GM23338 (cell line): ENCODE results near the gene UBE2QL1. TPM values are rescaled to one million over a fixed set of nuclear protein-coding genes. Genes with fewer than 3 reads are reported as not detected.

ENCODE experiments used
- ATAC-seq: fragments of 200-7000 bp; cut with Tn5 transposase; 3 replicates; pipeline ENCODE4 v1.9.1; 2020
- DNase-seq: peaks from one replicate; pipeline ENCODE4 v3.0.0-alpha.2; 2015; ENCODE audit warnings: low spot score
- H2AFZ ChIP-seq: fragments of 200-600 bp; sonication (generic); 2 replicates; pipeline ENCODE4 v1.8.0; 2016; ENCODE audit warnings: antibody characterized with exemption, mild to moderate bottlenecking, moderate library complexity
- H3F3A ChIP-seq: fragments of 200-600 bp; sonication (generic); replicated peaks from 2 replicates; pipeline ENCODE4 v1.8.0; 2017; ENCODE audit warnings: antibody characterized with exemption, mixed run types, low read depth
- H3K27ac ChIP-seq: fragments of 200-600 bp; sonication (generic); 2 replicates; pipeline ENCODE4 v1.6.1; 2016; ENCODE audit warnings: low read depth
- H3K27me3 ChIP-seq: fragments of 200-600 bp; sonication (generic); 2 replicates; pipeline ENCODE4 v1.8.0; 2016; ENCODE audit warnings: mild to moderate bottlenecking, mixed run types, moderate library complexity; ENCODE audit not compliant: insufficient read depth
- H3K36me3 ChIP-seq: fragments of 200-600 bp; sonication (generic); 2 replicates; pipeline ENCODE4 v1.8.0; 2016; ENCODE audit warnings: mild to moderate bottlenecking; ENCODE audit not compliant: insufficient read depth
- H3K4me1 ChIP-seq: fragments of 200-600 bp; sonication (generic); 2 replicates; pipeline ENCODE4 v1.8.0; 2016; ENCODE audit warnings: mild to moderate bottlenecking, moderate library complexity; ENCODE audit not compliant: insufficient read depth
- H3K4me2 ChIP-seq: fragments of 200-600 bp; sonication (generic); 2 replicates; pipeline ENCODE4 v1.7.1; 2017; ENCODE audit warnings: mixed run types
- H3K4me3 ChIP-seq: fragments of 200-600 bp; sonication (generic); 2 replicates; pipeline ENCODE4 v1.6.1; 2016; ENCODE audit warnings: mixed run types
- H3K79me2 ChIP-seq: fragments of 200-600 bp; sonication (generic); replicated peaks from 2 replicates; pipeline ENCODE4 v1.8.0; 2017; ENCODE audit warnings: mild to moderate bottlenecking; ENCODE audit not compliant: insufficient read depth
- H3K9me2 ChIP-seq: fragments of 200-600 bp; sonication (generic); 2 replicates; pipeline ENCODE4 v1.8.0; 2017; ENCODE audit not compliant: insufficient read depth
- H4K20me1 ChIP-seq: fragments of 200-600 bp; sonication (generic); replicated peaks from 2 replicates; pipeline ENCODE4 v1.8.0; 2017; ENCODE audit warnings: mild to moderate bottlenecking; ENCODE audit not compliant: insufficient read depth
- H3K27ac Mint-ChIP-seq: 2 replicates; pipeline ENCODE4 v1.8.0; 2020; ENCODE audit warnings: inconsistent platforms, mild to moderate bottlenecking, moderate library complexity, mixed read lengths
- H3K27me3 Mint-ChIP-seq: 3 replicates; pipeline ENCODE4 v1.8.0; 2022; ENCODE audit warnings: low read depth, mild to moderate bottlenecking, moderate library complexity, mixed read lengths, inconsistent platforms; ENCODE audit not compliant: insufficient read depth, poor library complexity
- H3K36me3 Mint-ChIP-seq: 3 replicates; pipeline ENCODE4 v1.8.0; 2021; ENCODE audit warnings: low read depth, mild to moderate bottlenecking, inconsistent platforms, moderate library complexity, mixed read lengths
- H3K4me1 Mint-ChIP-seq: 3 replicates; pipeline ENCODE4 v1.8.0; 2020; ENCODE audit warnings: mild to moderate bottlenecking, inconsistent platforms, mixed read lengths
- H3K4me3 Mint-ChIP-seq: 3 replicates; pipeline ENCODE4 v1.8.0; 2021; ENCODE audit warnings: moderate library complexity, mild to moderate bottlenecking, inconsistent platforms, mixed read lengths
- H3K9me3 Mint-ChIP-seq: 3 replicates; pipeline ENCODE4 v1.8.0; 2020; ENCODE audit warnings: moderate library complexity, mild to moderate bottlenecking, inconsistent platforms, mixed read lengths
- CREB1 ChIP-seq: fragments of 250-450 bp; sonication (Bioruptor Pico); IDR thresholded peaks from 2 replicates; pipeline ENCODE4 v1.5.0; 2020; ENCODE audit warnings: low read depth, mild to moderate bottlenecking, moderate library complexity
- CTCF ChIP-seq, 2 experiments: fragments of 200-600 bp in 1 of 2; sonication (generic) in 1 of 2; conservative IDR thresholded peaks; 2 replicates each; pipeline versions ENCODE4 v1.5.1 to v1.6.1; 2016 to 2017; ENCODE audit warnings: antibody characterized with exemption in 2 of 2, low read depth in 2 of 2, mild to moderate bottlenecking in 2 of 2, moderate library complexity in 1 of 2
- EZH2 ChIP-seq: fragments of 200-600 bp; sonication (generic); IDR thresholded peaks from one replicate; pipeline ENCODE4 v1.8.0; 2017; ENCODE audit warnings: antibody characterized with exemption, mild to moderate bottlenecking, low read depth; ENCODE audit not compliant: unreplicated experiment
- JUNB ChIP-seq: IDR thresholded peaks from one replicate; pipeline ENCODE4 v1.6.1; 2016; ENCODE audit warnings: antibody characterized with exemption; ENCODE audit not compliant: unreplicated experiment
- POLR2AphosphoS5 ChIP-seq: IDR thresholded peaks from 2 replicates; pipeline ENCODE4 v1.6.1; 2016; ENCODE audit warnings: antibody characterized with exemption, low read depth
- REST ChIP-seq: IDR thresholded peaks from one replicate; pipeline ENCODE4 v1.6.1; 2018; ENCODE audit warnings: antibody characterized with exemption; ENCODE audit not compliant: unreplicated experiment
- STAT1 ChIP-seq: IDR thresholded peaks from one replicate; pipeline ENCODE4 v1.6.1; 2016; ENCODE audit warnings: antibody characterized with exemption; ENCODE audit not compliant: unreplicated experiment
- ZNF462 ChIP-seq: fragments of 250-450 bp; sonication (Bioruptor Pico); IDR thresholded peaks from 2 replicates; pipeline ENCODE4 v1.5.0; 2020; ENCODE audit warnings: mild to moderate bottlenecking, moderate library complexity
- polyA plus RNA-seq: library from polyadenylated mRNA; unstranded; fragments of >200 nt; fragmentation: Nextera tagmentation; extraction: Ambion mirVana; gene quantifications from 2 replicates; pipeline ENCODE4 v1.2.1, GENCODE V29; 2016
- total RNA-seq: library from RNA; depleted of rRNA; stranded (reverse); fragments of >200 nt; shearing (Covaris generic); gene quantifications from 2 replicates; pipeline ENCODE4 v1.2.3, GENCODE V29; 2014

Gene UBE2QL1
- total and polyA plus RNA-seq, 2 experiments from 2014 or later, result 0.40 to 0.83 TPM

GRCh38 chr5:6404129-6404528 lies 44.5 kb upstream of the UBE2QL1 start (continued):
- TF ChIP-seq CREB1 (CRISPR knock-in tag), result no peak
- no peak for TF ChIP-seq ZNF462
- TF ChIP-seq REST, result no peak
- TF ChIP-seq STAT1, result no peak
- TF ChIP-seq POLR2AphosphoS5, result no peak

GRCh38 chr5:6405591-6405990 lies 43.1 kb upstream of the UBE2QL1 start:
- no peaks in the 10 kb centered on the region for H3K36me3 ChIP-seq
- H3K4me3 ChIP-seq, result no peak overlapping the region
- ATAC-seq, result no peak
- no peak for DNase-seq
- Mint-ChIP-seq H3K36me3 (no peaks in the 10 kb centered on the region), H3K27ac (no peak overlapping the region), H3K4me3 (no peak overlapping the region), H3K9me3 (peaks cover 4% of the 10 kb centered on the region; the same call in 1 of the 3 replicates), H3K4me1 (peaks cover 14% of the 10 kb centered on the region), H3K27me3 (peaks cover 3% of the 10 kb centered on the region)
- H3K27me3 ChIP-seq, result no peaks in the 10 kb centered on the region
- H2AFZ ChIP-seq, result no peak overlapping the region
- no peak overlapping the region for H3K4me2 ChIP-seq
- H3K9me2 ChIP-seq, result no peaks in the 10 kb centered on the region
- no peak overlapping the region for H3K27ac ChIP-seq
- no peaks in the 10 kb centered on the region for H4K20me1 ChIP-seq
- no peaks in the 10 kb centered on the region for H3F3A ChIP-seq
- H3K4me1 ChIP-seq, result no peaks in the 10 kb centered on the region
- H3K79me2 ChIP-seq, result no peaks in the 10 kb centered on the region
- TF ChIP-seq REST (no peak), CTCF (conservative IDR thresholded peaks at IDR 0.05; ENCODE audit: low read depth in 2 of 2) (no peak), JUNB (no peak), POLR2AphosphoS5 (no peak), CREB1 (CRISPR knock-in tag) (no peak), EZH2 (no peak)
